Measurements from ENCODE around the gene IGLL5.

The IGLL5 gene

DNA sequence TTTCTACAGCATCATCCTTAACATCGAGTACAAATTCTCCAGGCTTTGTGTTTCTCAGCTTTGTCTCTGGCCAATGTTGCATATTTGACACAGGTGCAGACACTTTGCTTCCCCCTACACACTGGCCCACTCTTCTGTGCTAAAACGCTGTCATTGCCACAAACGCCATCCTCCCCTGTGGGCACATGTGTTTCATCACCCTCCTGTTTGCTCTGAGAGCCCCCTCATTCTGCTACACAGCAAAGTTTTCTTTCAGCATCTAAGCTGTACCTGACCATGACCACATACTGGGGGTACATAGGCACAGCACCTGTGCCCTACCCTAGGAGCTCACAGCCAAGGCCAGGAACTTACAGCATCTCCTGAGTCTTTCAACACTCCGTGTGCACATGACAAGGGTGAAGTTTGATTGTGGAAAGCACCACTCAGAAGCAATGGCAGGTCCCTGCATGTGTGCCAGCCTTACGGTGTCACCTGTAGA, 7.9 kb upstream of the IGLL5 start:
- H3K4me1 ChIP-seq (ENCODE audit: control insufficient read depth in 1 of 2, insufficient read depth in 2 of 2, low read length in 2 of 2), result no peaks in the 10 kb centered on the region
- H3K9me3 ChIP-seq (ENCODE audit: control insufficient read depth in 1 of 2, low read length in 2 of 2), result peaks cover 0 to under 1% of the 10 kb centered on the region in 2 donors
- H3K27me3 ChIP-seq (ENCODE audit: low read depth, low read length), result no peaks in the 10 kb centered on the region
- H3K27ac ChIP-seq (ENCODE audit: low read length), result no peak overlapping the region
- no peak overlapping the region for H3K4me3 ChIP-seq (ENCODE audit: low read depth in 1 of 2, low read length in 2 of 2)
- H3K36me3 ChIP-seq (ENCODE audit: control insufficient read depth in 1 of 2, insufficient read depth in 2 of 2, low read length in 2 of 2), result no peaks in the 10 kb centered on the region

DNA sequence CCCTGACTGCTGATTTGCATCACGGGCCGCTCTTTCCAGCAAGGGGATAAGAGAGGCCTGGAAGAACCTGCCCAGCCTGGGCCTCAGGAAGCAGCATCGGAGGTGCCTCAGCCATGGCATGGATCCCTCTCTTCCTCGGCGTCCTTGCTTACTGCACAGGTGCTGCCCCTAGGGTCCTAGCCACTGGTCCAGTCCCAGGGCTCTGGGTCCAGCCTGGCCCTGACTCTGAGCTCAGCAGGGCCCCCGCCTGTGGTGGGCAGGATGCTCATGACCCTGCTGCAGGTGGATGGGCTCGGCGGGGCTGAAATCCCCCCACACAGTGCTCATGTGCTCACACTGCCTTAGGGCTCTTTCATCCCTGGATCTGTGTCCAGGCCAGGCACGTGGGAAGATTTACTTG, 7.0 kb upstream of the IGLL5 start:
- Histone ChIP-seq H3K27ac (ENCODE audit: low read length) (no peak overlapping the region), H3K27me3 (ENCODE audit: low read depth, low read length) (no peaks in the 10 kb centered on the region), H3K4me1 (ENCODE audit: control insufficient read depth in 1 of 2, insufficient read depth in 2 of 2, low read length in 2 of 2) (no peaks in the 10 kb centered on the region), H3K4me3 (ENCODE audit: low read depth in 1 of 2, low read length in 2 of 2) (no peak overlapping the region), H3K36me3 (ENCODE audit: control insufficient read depth in 1 of 2, insufficient read depth in 2 of 2, low read length in 2 of 2) (no peaks in the 10 kb centered on the region), H3K9me3 (ENCODE audit: control insufficient read depth in 1 of 2, low read length in 2 of 2) (no peaks in the 10 kb centered on the region)

DNA sequence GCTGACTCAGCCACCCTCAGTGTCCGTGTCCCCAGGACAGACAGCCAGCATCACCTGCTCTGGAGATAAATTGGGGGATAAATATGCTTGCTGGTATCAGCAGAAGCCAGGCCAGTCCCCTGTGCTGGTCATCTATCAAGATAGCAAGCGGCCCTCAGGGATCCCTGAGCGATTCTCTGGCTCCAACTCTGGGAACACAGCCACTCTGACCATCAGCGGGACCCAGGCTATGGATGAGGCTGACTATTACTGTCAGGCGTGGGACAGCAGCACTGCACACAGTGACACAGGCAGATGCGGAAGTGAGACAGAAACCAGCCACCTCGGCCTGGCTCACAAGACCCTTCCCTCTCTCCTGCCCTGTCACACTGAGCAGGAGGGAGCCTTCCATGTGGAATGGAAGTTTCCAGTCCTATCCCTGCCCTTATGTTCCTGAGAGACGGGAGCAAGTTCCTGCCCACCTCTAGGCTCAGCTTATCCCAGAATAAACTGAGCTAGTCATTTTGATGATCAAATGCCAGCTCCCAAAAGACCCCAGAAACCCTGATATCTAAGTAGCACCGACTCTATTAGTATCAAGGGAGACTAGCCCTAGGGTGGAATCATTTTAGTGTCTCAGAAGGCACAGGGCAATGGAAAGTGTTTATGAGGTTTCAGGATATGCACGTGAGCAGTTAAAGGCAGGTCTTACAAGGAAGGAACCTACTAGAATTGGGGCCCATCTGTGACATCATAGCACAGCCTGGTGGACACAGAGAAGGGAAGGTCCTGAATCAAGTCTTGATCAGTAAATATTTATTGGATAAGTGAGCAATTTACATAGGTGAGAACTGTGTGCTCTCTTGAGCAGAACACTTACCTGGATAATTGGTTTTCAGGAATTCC, 6.3 kb upstream of the IGLL5 start:
- H3K27me3 ChIP-seq (ENCODE audit: low read depth, low read length), result no peaks in the 10 kb centered on the region
- H3K36me3 ChIP-seq (ENCODE audit: control insufficient read depth in 1 of 2, insufficient read depth in 2 of 2, low read length in 2 of 2), result no peaks in the 10 kb centered on the region
- H3K27ac ChIP-seq (ENCODE audit: low read length), result no peak overlapping the region
- no peaks in the 10 kb centered on the region for H3K4me1 ChIP-seq (ENCODE audit: control insufficient read depth in 1 of 2, insufficient read depth in 2 of 2, low read length in 2 of 2)
- no peak overlapping the region for H3K4me3 ChIP-seq (ENCODE audit: low read depth in 1 of 2, low read length in 2 of 2)
- H3K9me3 ChIP-seq (ENCODE audit: control insufficient read depth in 1 of 2, low read length in 2 of 2), result no peaks in the 10 kb centered on the region

- no peaks in the 10 kb centered on the region for H3K9me3 ChIP-seq (ENCODE audit: control insufficient read depth in 1 of 2, low read length in 2 of 2)
- H3K27ac ChIP-seq (ENCODE audit: low read length), result no peak overlapping the region
- H3K27me3 ChIP-seq (ENCODE audit: low read depth, low read length), result no peaks in the 10 kb centered on the region
- H3K4me1 ChIP-seq (ENCODE audit: control insufficient read depth in 1 of 2, insufficient read depth in 2 of 2, low read length in 2 of 2), result no peaks in the 10 kb centered on the region
- no peak overlapping the region for H3K4me3 ChIP-seq (ENCODE audit: low read depth in 1 of 2, low read length in 2 of 2)
- H3K36me3 ChIP-seq (ENCODE audit: control insufficient read depth in 1 of 2, insufficient read depth in 2 of 2, low read length in 2 of 2), result no peaks in the 10 kb centered on the region
These were observed 5.4 kb upstream of the IGLL5 start for GRCh38 chr22:22882033-22882717.

GRCh38 chr22:22883090-22883727, 4.4 kb upstream of the IGLL5 start:
- no peaks in the 10 kb centered on the region for H3K4me1 ChIP-seq (ENCODE audit: control insufficient read depth in 1 of 2, insufficient read depth in 2 of 2, low read length in 2 of 2)
- H3K9me3 ChIP-seq (ENCODE audit: control insufficient read depth in 1 of 2, low read length in 2 of 2), result no peaks in the 10 kb centered on the region
- no peaks in the 10 kb centered on the region for H3K27me3 ChIP-seq (ENCODE audit: low read depth, low read length)
- no peak overlapping the region for H3K4me3 ChIP-seq (ENCODE audit: low read depth in 1 of 2, low read length in 2 of 2)
- no peak overlapping the region for H3K27ac ChIP-seq (ENCODE audit: low read length)
- no peaks in the 10 kb centered on the region for H3K36me3 ChIP-seq (ENCODE audit: control insufficient read depth in 1 of 2, insufficient read depth in 2 of 2, low read length in 2 of 2)

DNA sequence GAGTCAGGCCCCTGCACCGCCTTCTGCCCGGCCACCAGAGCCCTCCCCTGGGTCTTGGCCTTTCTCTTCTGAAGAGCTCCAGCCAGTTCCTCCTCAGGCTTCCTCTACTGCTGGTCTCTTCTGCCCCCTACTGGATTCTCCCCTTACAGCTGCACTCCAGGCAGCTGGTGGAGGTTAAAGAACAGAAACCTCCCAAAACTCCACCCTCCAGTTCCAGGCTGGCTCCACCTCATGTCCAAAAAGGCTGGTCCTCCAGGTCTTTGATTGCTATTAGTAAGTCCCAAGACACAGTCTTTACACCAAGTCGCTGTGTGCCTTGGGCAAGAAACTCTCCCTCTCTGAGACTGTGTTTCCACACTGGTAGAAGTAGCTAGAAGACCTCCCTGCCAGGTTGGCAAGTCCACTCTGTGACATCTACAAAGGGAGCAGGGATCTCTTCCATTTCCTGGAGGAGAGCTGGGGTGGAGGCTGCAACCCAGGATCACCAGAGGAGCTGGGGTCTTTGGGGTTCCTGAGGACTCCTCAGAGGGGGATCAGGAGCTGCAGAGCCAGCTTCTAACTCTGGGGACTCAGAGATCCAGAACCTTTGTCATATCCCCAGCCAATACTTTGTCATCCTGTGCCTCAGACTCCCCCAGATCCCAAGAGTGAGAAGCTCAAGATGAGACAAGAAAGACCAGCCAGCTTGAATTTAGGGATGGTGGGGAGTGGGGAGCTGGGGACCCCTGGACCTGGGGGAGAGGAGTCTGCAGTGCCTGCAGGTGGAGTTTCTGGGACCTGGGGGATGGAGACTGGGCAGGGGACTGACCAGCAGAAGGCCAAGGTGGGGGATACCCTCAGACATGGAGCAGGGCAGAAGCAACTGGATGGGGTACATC, 3.4 kb upstream of the IGLL5 start:
- no peaks in the 10 kb centered on the region for H3K9me3 ChIP-seq (ENCODE audit: control insufficient read depth in 1 of 2, low read length in 2 of 2)
- H3K27me3 ChIP-seq (ENCODE audit: low read depth, low read length), result no peaks in the 10 kb centered on the region
- no peak overlapping the region for H3K4me3 ChIP-seq (ENCODE audit: low read depth in 1 of 2, low read length in 2 of 2)
- H3K27ac ChIP-seq (ENCODE audit: low read length), result no peak overlapping the region
- no peaks in the 10 kb centered on the region for H3K36me3 ChIP-seq (ENCODE audit: control insufficient read depth in 1 of 2, insufficient read depth in 2 of 2, low read length in 2 of 2)
- no peaks in the 10 kb centered on the region for H3K4me1 ChIP-seq (ENCODE audit: control insufficient read depth in 1 of 2, insufficient read depth in 2 of 2, low read length in 2 of 2)

DNA sequence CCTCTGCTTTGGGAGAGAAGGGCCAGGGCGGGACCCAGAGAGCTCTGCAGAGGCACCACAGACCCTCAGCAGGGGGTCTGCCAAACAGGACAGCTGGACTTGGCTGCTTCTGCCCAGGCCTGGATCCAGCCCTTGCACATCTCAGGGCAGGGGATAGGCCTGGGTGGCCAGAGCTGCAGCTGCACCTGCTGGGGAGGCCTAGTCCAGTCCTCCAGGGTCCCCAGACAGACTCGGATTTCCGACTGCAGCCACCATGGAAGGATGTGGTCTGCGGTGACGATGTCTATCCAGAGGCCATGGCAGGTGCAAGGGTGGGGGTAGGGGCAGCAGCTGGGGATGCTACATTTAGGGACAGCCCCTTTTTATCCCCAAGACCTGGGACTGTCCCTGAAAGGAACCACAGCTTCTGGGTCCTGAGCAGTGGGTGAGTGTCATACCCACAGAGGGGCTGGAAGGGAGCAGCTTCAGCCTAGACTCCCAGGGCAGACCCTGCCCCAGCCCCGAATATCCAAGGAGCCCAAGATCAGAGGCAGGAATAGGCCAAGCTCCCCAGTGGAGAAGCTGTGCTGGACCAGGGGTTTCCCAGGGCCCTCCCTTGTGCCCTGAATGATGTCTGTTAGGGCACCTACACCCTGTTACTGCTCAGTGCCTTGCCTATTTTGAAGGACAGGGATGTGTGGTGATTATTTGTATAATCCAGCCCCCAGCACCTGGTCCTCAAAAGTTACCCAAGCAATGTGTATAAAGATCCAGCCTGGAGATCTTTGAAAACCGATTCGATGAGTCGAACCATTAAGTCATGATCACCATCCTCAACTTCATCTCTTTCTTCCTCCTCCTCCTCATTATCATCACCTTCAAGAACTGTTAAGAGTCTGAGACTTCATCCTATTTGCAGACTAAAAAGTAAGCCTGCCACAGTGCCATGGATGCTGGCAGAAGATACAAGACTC, 2.5 kb upstream of the IGLL5 start:
- Histone ChIP-seq H3K27ac (ENCODE audit: low read length) (no peak overlapping the region), H3K4me1 (ENCODE audit: control insufficient read depth in 1 of 2, insufficient read depth in 2 of 2, low read length in 2 of 2) (no peaks in the 10 kb centered on the region), H3K27me3 (ENCODE audit: low read depth, low read length) (no peaks in the 10 kb centered on the region), H3K9me3 (ENCODE audit: control insufficient read depth in 1 of 2, low read length in 2 of 2) (no peaks in the 10 kb centered on the region), H3K4me3 (ENCODE audit: low read depth in 1 of 2, low read length in 2 of 2) (no peak overlapping the region), H3K36me3 (ENCODE audit: control insufficient read depth in 1 of 2, insufficient read depth in 2 of 2, low read length in 2 of 2) (no peaks in the 10 kb centered on the region)

DNA sequence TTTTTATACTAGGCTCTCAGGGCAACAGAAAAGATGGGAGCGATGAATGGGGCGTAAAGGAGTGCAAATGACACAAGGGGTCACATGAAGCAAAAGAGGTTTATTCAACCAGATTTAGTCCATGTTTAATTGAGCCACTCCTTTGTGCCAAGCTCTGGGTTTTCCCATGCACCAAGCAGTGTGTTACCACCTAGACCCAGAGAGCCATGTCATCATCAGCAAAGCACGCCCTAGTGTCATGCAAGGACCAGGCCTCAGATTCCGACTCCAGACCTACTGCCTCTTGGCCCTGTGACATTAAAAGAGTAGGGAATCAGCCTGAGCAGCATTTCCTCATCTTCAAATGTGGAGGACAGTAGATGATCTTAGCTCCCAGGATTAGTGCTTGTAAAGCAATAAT, 1.1 kb upstream of the IGLL5 start:
- Histone ChIP-seq H3K36me3 (ENCODE audit: control insufficient read depth in 1 of 2, insufficient read depth in 2 of 2, low read length in 2 of 2) (no peaks in the 10 kb centered on the region), H3K27ac (ENCODE audit: low read length) (no peak overlapping the region), H3K27me3 (ENCODE audit: low read depth, low read length) (no peaks in the 10 kb centered on the region), H3K4me1 (ENCODE audit: control insufficient read depth in 1 of 2, insufficient read depth in 2 of 2, low read length in 2 of 2) (no peaks in the 10 kb centered on the region), H3K4me3 (ENCODE audit: low read depth in 1 of 2, low read length in 2 of 2) (no peak overlapping the region), H3K9me3 (ENCODE audit: control insufficient read depth in 1 of 2, low read length in 2 of 2) (no peaks in the 10 kb centered on the region)

DNA sequence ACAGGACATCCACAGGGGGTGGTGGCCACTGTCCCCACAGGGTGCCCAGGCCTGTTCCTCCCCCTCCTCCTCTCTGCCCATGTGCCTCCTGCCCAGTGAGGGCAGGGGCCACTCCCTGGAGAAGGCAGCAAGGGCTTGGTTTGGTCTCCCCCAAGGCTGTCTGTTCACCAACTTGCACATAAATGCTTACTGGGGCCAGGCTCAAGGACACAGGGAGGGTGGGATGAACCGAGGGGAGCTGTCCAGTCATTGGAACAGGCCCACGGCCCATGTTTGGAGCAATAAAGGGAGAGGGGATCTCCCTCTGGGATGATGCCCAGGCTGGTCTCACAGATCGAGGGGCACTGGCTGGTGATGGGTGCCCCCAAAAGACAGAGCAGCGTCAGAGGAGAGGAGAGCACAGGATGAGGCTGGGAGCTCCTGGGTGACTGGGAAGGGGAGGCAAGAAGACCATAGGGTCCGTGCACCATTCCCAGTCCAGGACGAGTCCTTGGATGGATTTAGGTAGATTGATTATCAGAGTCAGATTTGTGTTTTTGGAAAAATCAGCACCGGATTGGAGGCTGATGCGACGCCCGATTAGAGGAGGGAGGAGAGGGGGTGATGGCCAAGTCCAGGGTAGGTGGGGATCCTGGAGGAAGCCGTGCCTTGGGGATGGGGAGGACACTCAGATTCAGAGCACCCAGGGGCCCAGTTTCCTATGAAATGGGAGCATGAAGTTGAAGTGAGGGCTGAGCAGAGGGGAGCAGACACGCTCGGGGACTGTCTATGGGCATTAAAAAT, 1.1 kb downstream of the IGLL5 start:
- H3K4me1 ChIP-seq (ENCODE audit: control insufficient read depth in 1 of 2, insufficient read depth in 2 of 2, low read length in 2 of 2), result no peaks in the 10 kb centered on the region
- no peak overlapping the region for H3K27ac ChIP-seq (ENCODE audit: low read length)
- H3K27me3 ChIP-seq (ENCODE audit: low read depth, low read length), result no peaks in the 10 kb centered on the region
- H3K9me3 ChIP-seq (ENCODE audit: control insufficient read depth in 1 of 2, low read length in 2 of 2), result no peaks in the 10 kb centered on the region
- peak overlapping the region in 1 of 2 donors; percentile 16 for H3K4me3 ChIP-seq (ENCODE audit: low read depth in 1 of 2, low read length in 2 of 2)
- H3K36me3 ChIP-seq (ENCODE audit: control insufficient read depth in 1 of 2, insufficient read depth in 2 of 2, low read length in 2 of 2), result no peaks in the 10 kb centered on the region
